VCaP (cell line): ENCODE results near the gene CEACAM4.
"Not testable (repeated sequence)": the region's sequence is repeated elsewhere in the genome, so short reads cannot be mapped to it uniquely, and the experiment has no call there.

Source experiments
- H3K27ac ChIP-seq: fragments of 450-650 bp; 2 replicates; pipeline ENCODE4 v1.5.1; 2017
- CTCF ChIP-seq: fragments of 450-650 bp; conservative IDR thresholded peaks from 2 replicates; pipeline ENCODE4 v1.5.1; 2017; ENCODE audit warnings: mild to moderate bottlenecking, moderate library complexity

The CEACAM4 gene

DNA sequence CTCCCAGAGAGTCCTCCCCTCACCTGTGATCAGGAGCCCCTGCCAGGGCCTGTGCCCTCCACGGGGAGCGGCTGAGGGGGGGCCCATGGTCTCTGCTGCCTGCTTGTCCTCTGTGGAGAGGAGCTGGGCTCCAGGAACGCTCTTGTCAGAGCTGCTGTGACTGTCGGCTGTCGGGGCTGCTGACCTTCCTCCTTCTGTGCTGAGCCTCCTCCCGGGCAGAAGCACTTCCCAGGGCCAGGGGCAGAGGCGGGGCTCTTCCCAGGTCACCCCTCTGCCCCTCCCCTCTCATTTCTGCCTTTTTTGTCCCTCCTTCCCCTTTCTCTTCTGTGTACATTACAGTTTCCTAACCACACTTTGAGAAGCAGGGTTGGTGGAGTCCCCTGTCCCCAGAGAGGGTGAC lies at the start of gene CEACAM4:
Gene CEACAM4 (minus strand): TSS at position 198 of the 400 bp plus-strand sequence. CDS start 111 bp downstream, at position 87.
- no peak within 1 kb of the TSS for H3K27ac ChIP-seq
- TF ChIP-seq CTCF = no peak

DNA sequence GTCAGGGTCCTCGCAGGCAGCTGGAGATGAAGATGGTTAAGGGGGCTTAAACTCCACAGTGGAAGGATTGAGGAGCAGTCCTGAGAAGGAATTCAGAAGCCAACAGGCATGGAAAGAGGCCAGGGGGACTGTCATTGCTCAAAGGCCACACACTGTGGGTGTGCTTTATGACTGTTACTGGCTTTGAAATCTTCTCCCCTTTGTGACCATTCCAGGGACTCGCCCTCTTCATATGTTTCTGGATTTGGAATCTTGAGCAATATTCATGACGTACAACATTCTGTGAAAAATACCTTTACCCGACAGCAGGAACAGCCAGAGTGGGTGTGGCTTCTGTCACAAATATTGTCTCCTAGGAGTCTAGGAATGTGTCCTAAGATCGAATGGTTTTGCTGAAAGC lies 44.6 kb upstream of the CEACAM4 start:
- H3K27ac ChIP-seq = no peak overlapping the region
- TF ChIP-seq CTCF = no peak

GRCh38 chr19:41670755-41671154 lies 43.9 kb upstream of the CEACAM4 start:
- no peak for TF ChIP-seq CTCF
- no peak overlapping the region for H3K27ac ChIP-seq

DNA sequence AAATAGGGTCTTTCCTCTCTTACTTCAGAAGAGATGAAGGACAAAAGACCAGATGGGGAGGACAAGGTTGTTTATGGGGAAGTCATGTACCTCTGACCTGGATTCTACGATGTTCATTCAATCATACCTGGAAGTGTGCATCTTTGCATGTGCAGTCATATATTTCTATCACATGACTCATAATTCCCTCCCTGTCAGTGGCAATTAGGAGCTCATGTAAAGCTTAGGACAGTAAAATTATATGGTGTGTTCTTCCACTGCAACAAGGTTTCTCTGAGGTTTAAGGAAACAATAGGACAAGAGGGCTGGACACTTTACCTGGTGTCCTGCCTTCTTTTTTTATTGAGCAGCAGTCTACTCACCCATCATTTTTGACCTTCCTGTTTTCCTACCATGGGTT lies 41.4 kb upstream of the CEACAM4 start:
- TF ChIP-seq CTCF = no peak
- H3K27ac ChIP-seq = no peak overlapping the region

DNA sequence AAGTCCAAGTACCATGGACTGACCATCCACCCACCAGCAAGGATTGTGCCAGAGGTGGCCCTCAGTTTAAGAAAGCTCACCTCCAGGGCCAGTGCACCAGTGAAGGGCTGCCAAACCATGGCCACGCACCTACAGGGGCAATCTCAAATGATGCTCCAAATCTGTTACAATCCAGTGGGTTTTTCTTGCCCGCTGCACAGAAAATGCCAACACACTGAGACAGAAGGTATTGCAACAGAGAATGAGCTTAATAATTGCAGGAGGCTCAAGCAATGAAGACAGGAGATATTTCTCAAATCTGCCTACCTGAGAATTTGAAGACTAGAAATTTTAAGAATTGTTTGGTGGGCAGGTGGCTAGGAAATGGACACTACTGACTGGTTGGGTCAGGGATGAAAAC lies 39.2 kb upstream of the CEACAM4 start:
- H3K27ac ChIP-seq = no peak overlapping the region
- TF ChIP-seq CTCF = no peak

- no peak for TF ChIP-seq CTCF
- no peak overlapping the region for H3K27ac ChIP-seq
Observed at GRCh38 chr19:41657157-41657556, 30.3 kb upstream of the CEACAM4 start.

DNA sequence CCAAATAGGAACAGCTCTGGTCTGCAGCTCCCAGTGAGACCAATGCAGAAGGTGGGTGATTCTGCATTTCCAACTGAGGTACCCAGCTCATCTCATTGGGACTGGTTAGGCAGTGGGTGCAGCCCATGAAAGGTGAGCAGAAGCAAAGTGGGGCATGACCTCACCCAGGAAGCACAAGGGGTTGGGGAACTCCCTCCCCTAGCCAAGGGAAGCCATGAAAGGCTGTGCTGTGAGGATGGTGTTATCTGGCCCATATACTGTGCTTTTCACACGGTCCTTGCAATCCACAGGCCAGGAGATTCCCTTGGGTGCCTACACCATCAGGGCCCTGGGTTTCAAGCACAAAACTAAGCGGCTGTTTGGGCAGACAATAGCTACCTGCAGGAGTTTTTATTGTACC lies 29.9 kb upstream of the CEACAM4 start:
- not testable (repeated sequence) for H3K27ac ChIP-seq

- TF ChIP-seq CTCF = no peak
- H3K27ac ChIP-seq = no peak overlapping the region
Observed at GRCh38 chr19:41652250-41652649, 25.4 kb upstream of the CEACAM4 start.
